RKO (cell line): ENCODE data around the gene ETNK1.
A peak's percentile ranks its signal among the peaks of the same experiment; 100 is the strongest.

Experiments
- DNase-seq: peaks from one replicate; pipeline ENCODE4 v3.0.0-alpha.2; 2016; ENCODE audit warnings: low spot score

The ETNK1 gene

GRCh38 chr12:22635812-22636211 lies 10.8 kb downstream of the ETNK1 start:
- no peak for DNase-seq

DNA sequence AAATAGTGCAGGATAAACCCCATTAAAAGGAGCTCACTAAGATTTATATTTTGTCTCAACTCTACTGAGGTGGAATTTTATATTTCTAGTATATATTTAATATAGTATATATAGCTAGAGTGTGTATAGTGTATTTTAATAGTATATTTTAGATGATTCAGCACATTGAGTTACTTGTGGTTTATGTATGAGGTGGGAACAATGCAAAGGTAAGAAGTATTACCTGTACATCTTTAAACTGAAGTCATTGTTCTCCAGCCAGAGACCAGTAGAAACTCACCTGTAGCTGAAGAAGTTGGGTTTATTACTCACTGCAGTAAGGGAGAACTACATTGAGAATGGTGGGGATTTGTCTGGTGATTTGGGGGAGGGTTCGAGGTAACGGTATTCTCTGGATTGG lies 15.9 kb downstream of the ETNK1 start:
- no peak for DNase-seq

- no peak for DNase-seq
Observed at GRCh38 chr12:22641353-22642053, 16.5 kb downstream of the ETNK1 start.

DNA sequence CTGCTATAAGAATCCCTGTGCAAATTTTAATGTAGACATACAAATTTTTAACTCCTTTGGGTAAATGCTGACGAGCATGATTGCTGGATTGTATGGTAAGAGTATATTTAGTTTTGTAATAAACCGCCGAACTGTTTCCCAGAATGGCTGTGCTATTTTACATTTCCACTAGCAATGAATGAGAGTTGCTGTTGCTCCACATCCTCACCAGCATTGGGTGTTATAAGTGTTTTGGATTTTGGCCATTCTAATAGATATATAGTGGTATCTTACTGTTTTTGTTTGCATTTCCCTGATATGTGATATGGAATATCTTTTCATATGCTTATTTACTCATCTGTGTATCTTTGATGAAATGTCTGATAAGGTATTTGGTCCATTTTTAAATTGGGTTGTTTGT lies 23.7 kb downstream of the ETNK1 start:
- DNase-seq, result no peak

DNA sequence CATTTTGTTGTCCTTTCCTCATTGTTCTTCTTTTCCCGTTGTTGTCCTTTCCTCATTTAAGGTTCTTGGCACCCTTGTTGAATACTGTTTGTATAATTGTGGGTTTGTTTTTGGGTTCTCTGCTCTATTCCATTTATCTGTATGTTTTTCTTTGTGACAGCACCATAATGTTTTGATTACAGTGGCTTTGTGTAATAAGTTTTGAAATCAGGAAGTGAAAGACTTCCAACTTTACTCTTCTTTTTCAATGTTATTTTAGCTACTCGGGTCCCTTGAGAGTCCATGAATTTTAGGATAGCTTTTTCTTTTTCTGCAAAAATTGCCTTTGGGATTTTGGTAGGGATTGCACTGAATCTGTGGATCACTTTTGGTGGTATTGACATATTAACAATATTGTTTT lies 28.1 kb downstream of the ETNK1 start:
- no peak for DNase-seq

DNA sequence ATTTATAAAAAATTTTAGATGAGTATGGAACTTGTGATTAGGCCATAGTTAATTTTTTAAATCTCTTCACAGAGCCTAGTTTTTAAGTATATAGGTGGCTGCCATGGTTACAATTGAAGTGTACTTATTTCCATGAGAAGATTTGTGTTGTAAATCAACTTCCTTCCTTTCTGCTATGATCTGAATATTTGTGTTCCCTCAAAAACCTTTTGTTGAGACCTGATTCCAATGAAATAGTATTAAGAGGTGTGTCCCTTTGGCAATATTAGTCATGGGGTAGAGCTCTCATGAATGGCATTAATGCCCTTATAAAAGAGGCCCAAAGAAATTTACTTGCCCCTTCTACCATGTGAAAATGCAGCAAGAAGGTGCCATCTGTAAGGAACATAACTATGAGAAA lies 28.8 kb downstream of the ETNK1 start:
- DNase-seq, result no peak

- no peak for DNase-seq
Observed at GRCh38 chr12:22656376-22656775, 31.4 kb downstream of the ETNK1 start.

GRCh38 chr12:22656831-22657230 lies 31.9 kb downstream of the ETNK1 start:
- DNase-seq, result no peak

DNA sequence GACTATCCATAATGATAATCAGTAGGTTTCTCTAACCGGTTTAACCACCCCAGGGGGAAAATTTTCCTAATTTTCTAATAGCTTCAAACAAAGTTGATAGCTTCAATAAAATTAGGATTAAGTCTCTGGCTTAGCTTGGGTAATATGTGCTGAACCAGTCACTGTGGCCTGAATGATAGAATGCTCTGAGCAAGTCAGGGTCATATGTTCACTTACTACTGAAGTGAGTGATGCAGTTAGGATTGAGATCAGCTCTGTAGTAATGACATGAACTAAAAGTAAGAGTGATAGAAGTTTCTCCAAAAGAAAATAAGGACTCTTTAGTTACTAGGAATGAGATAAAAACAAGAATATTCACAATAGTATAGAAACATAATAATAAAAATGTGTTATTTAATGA lies 32.6 kb downstream of the ETNK1 start:
- DNase-seq, result no peak

DNA sequence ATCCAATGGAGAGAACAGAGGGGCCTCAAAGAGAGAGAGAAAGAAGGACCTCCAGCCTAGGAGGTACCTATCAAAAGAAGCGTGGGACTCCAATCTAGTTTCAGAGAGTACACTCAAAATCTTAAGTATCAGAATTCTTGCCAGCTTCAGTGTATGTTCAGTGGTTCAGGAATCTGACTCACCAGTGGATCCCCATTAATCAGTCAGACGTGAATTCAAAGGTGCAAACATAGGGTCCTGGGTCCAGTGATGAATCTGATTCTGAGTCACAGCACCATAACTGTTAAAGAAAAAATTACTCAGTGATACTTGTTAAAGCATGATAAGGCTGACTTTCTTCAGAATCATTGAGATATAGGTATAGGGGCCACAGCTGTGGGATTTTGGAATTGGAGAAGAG lies 33.2 kb downstream of the ETNK1 start:
- DNase-seq, result peak; percentile 76

- DNase-seq, result no peak
Observed at GRCh38 chr12:22662356-22662755, 37.4 kb downstream of the ETNK1 start.

DNA sequence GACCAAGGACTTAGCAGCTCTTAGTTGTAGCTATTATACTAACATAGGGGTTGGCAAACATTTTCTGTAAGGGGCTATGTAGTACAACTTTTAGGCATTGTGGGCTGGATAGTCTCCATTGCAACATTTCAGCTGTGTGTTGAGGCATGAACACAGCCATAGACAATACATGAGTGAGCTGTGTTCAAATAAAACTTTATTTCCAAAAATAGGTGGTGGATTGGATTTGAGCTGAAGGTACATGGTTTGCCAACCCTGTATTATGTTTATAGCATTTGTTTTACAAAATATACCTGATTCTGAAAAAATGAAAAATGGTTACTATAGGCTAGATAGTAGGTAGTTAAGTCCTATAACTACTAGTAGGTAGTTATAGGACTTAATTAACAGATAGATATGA lies 40.5 kb downstream of the ETNK1 start:
- no peak for DNase-seq

- DNase-seq, result no peak
Observed at GRCh38 chr12:22667122-22667521, 42.2 kb downstream of the ETNK1 start.

DNA sequence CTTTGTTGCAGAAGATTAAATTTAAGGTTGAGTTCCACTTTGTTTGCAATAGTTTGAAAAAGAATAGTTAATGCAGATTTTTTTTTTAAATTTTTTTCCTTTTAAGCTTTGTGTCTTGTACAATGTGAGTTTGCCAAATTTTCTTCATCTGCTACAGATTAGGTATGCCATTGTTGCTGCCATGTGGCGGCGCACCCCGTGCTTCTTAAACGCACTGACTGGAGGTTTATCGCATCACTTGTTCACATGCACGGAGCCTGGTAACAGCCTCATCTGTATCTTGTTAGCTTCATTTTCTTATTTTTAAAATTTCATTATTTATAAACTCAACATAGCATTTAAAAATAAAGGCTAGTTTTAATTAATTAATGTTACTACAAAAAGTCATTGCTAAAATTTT lies 43.5 kb downstream of the ETNK1 start:
- DNase-seq, result no peak

DNA sequence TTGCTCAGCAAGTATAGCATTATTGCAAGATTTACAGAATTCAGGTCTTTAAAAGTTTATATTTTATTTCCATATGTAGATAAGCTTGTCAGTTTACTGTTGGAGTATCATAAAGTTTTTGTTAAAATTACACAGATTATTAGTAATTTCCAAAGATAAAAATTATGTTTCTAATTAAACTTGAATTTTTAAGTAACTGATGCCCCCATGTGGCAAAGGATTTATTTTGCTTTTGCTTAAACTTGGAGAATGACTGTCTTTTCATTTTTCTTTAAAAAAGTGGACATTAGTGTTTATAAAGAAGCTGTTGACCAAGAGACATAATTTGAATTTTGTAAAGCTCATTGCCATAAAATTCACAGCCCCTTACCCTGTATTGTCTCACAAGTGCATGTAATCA lies 45.8 kb downstream of the ETNK1 start:
- DNase-seq, result peak; percentile 23

DNA sequence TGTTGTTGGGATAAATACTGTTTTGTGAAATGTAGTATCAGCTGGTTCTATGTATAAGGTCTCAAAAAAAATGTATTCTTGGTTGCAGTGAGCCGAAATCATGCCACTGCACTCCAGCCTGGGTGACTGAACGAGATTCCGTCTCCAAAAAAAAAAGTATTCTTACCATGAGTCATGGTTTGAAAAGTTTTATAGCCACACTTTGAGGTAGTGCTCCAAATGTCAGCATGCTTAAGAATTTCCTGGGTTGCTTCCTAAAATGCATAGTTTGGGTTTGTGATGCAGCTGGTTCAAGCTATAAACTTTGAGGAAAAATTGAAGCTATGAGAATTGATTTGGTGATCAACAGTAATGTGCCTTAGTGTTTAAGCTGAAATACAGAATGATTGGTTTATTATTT lies 48.0 kb downstream of the ETNK1 start:
- DNase-seq, result no peak

- DNase-seq, result no peak
Observed at GRCh38 chr12:22677781-22678574, 53.0 kb downstream of the ETNK1 start.

DNA sequence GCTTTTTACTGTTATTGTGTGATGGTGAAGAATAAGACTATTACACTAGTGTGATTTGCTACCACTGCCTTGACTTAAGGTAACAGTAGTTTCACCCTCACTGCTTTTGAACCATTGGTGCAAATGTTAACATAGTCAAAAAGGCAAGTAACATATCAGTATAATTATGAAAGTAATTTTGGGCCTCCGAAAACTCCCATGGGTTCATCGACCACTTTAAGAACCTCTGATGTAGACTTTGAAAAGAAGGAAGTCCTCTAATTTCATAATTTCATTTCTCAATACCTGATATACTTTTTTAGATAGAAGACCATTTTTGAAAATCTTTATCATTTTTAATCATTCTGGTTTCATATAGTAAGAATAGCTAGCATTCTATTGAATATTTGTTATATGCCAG lies 57.7 kb downstream of the ETNK1 start:
- no peak for DNase-seq

DNA sequence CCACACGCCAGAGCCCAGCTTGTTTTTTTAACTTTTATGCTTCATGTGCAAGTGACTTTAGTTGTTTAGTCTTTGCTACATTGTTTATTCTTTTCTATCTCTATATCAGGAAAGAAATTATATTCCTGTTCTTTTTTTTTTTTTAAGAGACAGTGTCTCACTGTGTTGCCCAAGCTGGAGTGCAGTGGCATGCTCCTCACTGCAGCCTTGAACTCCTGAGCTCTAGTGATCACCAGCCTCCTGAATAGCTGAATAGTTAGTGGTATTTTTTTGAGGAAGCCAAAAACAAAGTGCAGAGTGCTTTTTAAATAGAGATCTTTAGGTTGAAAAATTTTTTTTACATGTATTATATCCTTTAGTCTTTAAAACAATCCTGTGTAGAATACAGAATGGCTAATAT lies 58.2 kb downstream of the ETNK1 start:
- no peak for DNase-seq

DNA sequence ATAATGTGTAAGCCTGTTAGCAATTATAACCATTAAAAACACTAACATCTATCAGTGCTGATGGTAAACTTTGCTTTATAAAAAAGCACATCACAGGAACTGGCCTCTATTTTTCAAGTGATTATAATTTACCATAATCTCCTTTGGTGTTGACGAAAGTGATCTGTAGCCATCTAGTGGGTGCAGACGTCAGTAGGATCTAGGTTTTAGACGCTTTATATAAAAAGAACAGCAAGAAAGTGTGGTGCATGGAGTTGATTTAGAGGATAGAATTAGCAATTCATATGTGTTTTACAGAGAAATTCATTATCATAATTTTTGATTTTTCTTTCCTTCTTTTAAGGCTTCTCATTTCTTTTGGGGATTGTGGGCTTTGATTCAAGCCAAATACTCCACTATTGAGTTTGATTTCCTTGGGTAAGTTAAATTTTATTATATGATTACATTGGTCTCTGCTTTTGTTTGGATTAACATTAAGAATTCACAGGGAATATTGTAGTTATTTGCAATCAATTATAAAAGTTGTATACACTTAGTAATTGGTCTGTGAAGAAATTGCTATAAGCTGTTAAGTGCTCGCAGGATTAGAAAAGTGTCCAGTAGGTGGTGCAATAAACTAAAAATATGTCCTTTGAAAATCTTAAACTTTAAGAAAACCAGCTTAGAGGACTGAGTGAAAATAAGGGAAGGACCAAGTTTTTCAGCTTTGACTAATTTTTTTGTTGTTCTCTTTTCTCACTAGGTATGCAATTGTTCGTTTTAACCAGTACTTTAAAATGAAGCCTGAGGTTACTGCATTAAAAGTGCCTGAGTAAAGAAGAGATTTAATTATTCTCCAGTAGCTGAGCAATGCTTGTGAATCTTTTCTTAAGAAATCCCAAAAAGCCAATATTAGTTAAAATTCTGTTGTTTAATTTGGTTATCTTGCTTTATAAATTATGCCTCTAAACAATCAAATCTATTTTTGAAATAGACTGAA lies 59.5 kb downstream of the ETNK1 start:
- peak; percentile 65 for DNase-seq

DNA sequence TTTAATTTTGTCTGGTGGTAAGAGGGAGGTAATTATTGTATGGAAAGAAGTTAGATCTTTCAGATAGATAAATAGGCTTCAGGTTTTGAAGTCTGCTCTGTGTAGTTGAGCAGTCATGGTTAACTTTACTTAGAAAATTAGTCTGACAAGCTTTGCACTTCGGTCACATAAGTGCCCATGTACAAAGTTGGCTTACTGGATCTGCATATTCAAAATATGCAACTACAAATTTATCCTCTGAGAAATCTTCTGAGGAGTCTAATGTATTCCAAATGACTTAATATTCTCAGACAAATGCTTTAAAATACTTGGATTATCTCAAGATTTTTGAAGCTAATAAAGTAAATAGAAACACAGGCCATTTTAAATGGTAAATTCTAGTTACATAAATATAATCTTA lies 61.2 kb downstream of the ETNK1 start:
- no peak for DNase-seq

GRCh38 chr12:22687361-22688076 lies 62.5 kb downstream of the ETNK1 start:
- DNase-seq, result peak; percentile 13
